Activated CD8-positive, alpha-beta memory T cell treated with anti-CD3 and anti-CD28 coated beads for 4 hours (primary cell): ENCODE data around the gene KCNN2.
"Not testable (repeated sequence)": the region's sequence is repeated elsewhere in the genome, so short reads cannot be mapped to it uniquely, and the experiment has no call there.

Source experiments
- DNase-seq, 2 donors: peaks; one replicate each; pipeline ENCODE4 v3.0.0-alpha.2; 2020; ENCODE audit warnings: low read depth in 2 of 2

The KCNN2 gene

GRCh38 chr5:114418176-114419066, 56.6 kb downstream of the KCNN2 start:
- no peak for DNase-seq

DNA sequence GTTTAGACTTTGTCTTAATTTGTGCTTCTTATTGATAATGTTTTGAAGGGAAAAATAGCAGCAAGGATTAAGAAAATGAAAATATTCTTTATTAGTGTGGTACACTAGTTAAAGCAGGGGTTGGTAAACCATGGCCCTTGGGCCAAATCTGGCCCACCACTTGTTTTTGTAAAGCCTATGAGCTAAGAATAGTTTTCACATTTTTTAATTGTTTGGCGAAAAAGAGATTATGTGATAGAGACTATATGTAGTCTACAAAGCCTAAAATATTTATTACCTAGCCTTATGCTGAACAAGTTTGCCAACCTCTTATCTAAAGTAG, 57.2 kb downstream of the KCNN2 start:
- DNase-seq = no peak

DNA sequence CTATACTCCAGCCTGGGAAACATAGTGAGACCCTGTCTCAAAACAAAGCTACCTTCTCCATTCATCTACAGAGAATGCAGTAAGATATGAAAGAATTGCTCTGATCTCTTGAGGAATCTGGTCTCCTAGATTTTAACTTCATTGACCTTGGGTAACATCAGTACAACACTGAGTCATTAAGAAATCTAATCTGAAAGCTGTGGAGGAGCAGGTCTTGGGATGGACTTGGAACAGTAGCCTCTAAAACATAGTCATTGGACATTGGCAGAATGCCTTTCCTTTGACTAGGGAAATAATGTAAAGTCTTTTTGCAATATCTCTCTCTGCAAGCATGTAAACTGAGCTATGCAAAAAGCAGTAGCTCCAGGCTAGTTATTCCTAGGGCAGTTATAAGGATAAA, 58.1 kb downstream of the KCNN2 start:
- no peak for DNase-seq

- no peak for DNase-seq
Measured at GRCh38 chr5:114427204-114427603, 65.3 kb downstream of the KCNN2 start.

GRCh38 chr5:114430532-114430931, 68.7 kb downstream of the KCNN2 start:
- no peak for DNase-seq

DNA sequence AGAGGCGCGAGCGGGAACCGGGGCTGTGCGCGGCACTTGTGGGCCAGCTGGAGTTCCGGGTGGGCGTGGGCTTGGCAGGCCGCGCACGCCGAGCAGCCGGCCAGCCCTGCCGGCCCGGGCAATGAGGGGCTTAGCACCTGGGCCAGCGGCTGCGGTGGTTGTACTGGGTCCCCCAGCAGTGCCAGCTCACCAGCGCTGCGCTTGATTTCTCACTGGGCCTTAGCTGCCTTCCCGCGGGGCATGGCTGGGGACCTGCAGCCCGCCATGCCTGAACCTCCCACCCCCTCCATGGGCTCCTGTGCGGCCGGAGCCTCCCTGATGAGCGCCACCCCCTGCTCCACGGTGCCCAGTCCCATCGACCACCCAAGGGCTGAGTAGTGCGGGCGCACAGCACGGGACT, 70.8 kb downstream of the KCNN2 start:
- DNase-seq = not testable (repeated sequence)

DNA sequence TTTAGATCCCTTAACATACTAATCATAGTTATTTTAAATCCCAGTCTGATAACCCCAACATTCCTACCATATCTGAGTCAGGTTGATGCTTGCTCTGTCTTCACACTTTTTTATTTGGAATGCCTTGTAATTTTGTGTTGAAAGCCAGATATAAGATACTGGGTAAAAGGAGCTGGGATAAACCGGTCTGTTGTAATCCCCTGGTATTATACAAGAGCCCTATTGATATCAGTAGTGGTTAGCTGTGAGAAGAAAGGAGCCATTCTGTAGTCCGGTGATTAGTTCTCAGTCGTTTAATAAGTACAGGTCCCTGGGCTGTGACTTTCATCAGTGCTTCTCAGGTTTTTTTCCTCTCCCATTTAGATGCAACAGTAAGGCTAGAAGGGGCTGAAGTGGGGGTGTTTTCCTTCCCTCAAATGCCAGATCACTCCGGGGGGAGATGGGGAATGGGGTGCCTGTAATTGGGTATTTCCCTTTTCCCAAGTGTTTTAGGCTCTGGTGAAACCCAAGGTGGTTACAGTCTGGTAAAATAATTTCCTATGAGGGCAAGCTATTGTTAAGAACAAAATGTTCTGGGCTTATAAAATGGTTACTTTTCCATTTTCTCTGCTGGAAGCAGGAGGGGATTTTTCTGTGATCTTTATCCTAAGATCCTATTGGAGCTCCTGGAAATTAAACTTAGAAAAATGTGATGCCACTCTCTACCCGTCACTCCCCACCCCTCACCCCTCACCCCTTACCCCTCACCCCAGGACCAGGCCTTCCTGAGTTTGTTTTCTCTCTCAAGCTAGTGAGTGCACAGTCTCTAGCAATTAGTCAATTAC, 72.7 kb downstream of the KCNN2 start:
- no peak for DNase-seq

DNA sequence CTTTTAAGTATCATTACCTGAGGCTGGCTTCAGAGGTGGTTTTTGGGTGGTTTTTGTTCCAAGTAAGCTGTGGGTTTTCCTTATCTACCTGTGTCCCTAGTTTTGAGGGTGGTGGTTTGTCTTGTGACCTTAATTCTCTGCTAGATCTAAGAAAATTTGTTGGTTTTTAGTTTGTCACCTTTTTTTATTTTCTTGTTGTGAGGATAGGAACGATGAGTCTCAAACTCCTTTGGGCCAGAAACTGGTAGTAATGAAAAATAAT, 73.3 kb downstream of the KCNN2 start:
- no peak for DNase-seq

DNA sequence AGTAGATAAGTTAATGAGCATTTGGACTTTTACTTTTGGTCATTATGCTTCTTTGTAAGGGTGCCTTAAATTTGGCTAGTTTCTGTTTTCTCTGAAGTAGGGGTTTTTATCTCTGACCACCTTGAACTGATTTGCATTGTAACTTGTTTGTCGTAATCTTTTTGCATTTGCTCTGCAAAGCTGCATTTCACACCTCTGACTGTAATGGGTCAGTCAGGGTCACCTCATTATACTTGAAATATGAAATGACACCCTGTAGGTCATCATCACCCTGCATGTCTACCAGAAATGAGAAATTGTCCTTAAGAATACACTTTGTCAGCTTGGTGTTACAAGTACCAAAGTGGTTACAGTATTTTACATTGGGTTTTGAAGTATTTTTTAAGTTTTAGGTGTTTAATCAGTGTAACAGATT, 74.0 kb downstream of the KCNN2 start:
- DNase-seq = no peak

DNA sequence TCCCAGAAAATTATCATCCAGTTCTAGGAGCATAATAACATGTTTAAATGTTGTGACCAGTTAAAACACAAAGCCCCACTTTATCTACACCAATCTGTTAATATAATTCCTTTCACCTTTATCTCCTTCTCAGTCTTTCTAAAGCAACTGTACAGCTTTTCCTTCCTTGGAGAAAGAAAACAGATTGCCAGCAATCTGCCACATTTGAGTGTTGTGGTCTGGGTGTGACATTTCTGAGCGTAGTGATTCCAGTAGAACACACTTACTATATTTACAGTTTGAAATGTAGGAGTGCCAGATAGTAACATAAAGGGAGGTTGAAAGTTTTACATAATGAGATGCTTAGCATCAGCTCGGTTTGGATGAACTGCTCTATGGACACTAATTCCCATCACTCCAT, 76.1 kb downstream of the KCNN2 start:
- no peak for DNase-seq

DNA sequence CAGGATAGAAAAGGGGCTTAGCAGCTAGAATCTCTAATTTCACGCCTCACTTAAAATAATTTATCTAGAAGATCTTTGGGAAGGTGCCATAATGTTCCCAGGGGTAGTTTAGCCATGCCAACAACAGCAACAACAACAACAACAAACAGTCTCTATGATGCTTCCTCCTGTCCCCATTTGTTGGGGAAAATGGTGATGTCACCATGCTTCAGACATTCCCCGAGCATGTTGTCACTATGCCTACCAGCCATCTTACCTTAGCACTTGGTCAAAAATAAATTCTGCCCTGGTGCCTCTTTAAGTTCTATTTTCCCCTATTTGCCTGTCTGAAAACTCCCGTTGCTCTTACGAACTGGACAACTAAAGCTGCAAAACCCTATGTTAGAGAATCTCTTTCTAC, 76.6 kb downstream of the KCNN2 start:
- DNase-seq = no peak

DNA sequence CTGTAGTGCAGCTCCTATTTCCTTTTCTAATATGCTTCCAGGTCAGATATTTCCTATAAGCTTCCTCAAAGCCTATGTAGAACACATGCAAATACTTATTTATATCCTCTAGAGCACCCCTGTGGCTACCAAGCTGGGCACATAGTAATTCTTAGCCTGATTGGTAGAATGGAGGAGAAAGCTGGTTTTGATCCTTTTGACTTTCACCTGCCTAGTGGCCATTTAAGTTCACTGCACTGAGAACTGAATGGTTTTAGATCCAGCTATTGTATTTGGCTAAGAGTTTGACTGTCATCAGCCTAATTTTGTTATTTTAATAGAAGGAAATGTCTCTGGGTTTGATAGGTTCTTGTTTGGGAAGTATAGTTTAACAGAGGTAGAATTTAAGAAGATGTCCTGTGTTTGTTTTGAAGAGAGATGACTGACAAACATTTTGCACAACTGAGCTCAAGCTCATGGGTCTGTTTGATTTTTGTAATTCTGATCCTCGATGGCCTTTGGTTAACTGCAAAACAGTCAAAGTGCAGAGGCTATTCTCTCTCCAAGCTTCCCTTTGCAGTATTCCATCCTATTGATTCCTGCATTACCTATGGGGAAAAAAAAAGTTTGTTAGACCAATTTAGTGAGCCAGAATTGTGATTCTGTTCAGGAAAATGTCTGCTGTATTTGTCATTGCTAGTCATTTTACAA, 85.4 kb downstream of the KCNN2 start:
- DNase-seq = no peak

- DNase-seq = no peak
Measured at GRCh38 chr5:114448481-114448880, 86.6 kb downstream of the KCNN2 start.

DNA sequence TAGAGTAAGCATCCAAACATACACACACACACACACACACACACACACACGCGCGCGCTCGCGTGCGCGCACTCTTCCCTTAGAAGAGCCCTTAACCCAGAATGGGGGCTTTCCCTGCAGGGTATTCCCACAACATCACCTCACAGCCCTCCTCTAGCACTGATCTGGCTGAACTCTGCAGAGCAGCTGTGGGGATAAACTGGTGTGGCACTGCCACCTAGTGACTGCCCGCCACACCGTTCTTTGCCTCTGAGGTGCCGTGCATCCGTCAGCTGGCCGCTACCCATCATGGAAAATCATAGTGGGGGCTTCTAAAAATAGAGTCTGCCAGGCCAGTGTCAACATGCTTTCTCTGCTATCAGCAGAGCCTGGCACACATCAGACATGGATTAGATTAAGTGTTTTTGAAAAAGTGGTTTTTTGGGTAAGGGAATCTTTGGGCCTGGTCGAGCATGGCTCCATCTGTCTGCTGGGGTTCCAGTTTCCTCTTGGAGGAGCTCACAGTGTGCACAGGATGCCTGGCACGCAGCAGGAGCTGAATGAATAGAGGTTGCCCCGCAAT, 88.1 kb downstream of the KCNN2 start:
- peak in 1 of 2 donors; percentile 0 for DNase-seq

GRCh38 chr5:114450437-114450836, 88.6 kb downstream of the KCNN2 start:
- no peak for DNase-seq

DNA sequence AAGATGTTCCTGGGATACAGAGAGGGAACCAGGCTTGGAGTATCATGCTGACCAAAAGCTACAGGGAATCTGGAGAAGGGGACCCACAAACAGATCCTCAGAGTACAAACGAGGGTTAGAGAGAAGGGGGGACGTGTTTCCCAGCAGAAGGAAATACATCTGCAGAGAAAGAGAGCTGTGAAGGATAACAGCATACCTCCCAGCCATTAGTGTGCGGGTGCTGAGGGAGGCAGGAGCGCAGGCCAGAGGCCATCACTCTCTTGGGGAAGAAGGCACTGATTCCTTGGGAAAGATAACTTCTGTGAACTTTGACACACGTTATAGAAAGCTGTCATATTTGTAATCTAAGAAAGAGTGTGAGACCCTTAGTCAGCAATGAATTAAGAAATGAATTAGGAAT, 96.9 kb downstream of the KCNN2 start:
- DNase-seq = no peak

GRCh38 chr5:114467171-114467570, 105.3 kb downstream of the KCNN2 start:
- DNase-seq = no peak

DNA sequence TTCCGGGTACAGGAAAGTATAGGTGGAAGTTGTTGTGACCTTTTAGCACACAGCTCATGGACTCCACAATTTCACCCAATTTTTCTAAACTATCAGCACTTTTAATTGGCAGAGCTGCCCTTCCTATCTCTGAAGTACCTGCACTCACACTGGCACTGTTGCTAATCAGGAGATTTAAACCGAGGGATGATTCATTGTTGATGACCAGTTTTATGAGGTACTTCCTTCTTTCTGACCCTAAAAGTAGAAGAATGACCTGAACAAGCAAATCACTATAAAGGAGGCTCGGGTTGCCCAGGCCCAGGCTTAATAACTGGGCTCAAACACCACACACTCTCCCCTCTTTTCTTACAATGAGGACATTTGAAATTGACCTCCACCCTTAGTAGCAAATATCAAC, 105.9 kb downstream of the KCNN2 start:
- DNase-seq = no peak

DNA sequence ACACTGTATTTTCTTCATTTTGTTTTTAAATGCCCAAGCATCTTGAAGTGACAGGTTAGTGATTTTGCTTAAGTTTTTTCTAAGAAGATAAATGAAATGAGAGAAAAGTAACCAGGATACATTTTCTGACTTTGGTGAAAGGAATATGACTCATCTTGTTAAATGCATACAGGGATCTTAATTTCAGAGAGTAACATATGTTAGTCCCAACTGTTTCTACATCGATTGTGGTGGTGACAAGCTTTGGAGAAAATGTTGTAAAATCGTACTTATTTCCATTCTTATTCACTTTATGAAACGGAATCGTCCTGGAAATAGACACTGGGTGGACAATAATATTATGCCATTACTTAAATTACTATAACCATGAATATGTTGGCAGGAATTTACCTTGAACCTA, 107.5 kb downstream of the KCNN2 start:
- DNase-seq = no peak

DNA sequence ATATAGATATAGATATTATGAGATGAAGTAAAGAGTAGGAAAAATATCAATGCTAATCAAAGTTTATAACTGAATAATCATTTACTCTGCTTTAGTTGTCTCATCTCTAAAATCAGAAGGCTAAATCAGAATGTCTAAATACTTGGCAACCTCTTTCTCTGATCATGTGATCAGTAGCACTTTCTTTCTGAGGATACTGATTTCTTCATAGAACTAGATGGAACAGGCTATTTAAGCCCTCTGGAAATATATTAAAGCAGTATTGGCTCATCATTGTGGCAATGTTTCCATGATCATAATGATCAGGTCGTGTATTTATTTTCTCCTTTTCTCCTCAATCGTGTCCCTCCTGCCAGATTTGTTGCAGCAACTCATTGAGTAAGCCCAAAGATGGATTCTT, 109.7 kb downstream of the KCNN2 start:
- DNase-seq = no peak

DNA sequence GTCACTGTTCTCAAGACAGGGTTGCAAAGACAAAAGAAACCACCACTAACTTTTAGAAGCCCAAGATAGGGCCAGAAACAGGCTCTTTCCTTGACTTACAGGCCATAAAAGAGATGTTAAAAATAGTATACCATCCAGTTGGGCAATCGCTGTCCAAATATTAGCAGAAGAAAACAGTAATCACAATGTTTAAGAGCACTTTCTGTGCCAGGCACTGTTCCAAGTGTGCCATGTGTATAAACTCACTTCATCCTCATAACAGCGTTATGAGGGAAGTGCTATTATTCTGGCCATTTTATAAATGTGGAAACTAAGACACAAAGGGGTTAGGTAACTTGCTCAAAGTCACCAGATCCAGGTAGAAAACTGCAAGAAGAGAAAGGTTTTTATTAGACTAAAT, 111.7 kb downstream of the KCNN2 start:
- DNase-seq = no peak

DNA sequence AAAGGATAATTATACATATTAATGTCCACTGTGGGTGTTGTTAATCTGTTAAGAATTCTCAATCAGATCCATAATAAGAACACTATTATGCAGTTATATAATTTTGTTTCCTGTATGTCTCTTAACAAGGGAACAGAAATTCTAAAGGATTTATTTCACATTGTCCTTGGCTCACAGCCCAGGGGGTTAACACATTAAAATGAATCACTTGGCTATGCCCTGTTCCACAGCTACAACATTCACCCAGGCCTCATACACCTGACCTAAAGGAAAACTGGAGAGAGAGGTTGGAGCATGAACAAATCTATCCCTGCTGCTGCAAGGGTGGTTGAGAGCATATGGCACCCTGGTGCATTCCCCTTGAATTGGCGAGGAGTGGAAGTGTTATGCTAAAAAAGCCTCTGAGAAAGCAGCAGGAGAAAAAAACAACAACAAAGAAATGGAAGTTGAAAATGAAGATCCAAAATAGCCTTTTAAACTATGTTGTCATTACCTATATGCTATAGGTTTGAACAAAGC, 116.0 kb downstream of the KCNN2 start:
- DNase-seq = no peak
